HG02623 (cell line): ENCODE data around the gene LRRFIP1.

Experiments
- ATAC-seq: cut with Tn5 transposase; IDR thresholded peaks from one replicate; pipeline ENCODE4 v1.9.1; 2021; ENCODE audit warnings: moderate library complexity; ENCODE audit not compliant: unreplicated experiment

LRRFIP1 gene

GRCh38 chr2:237616734-237617586 is 10.4 kb upstream of the LRRFIP1 start:
- ATAC-seq, result no peak

DNA sequence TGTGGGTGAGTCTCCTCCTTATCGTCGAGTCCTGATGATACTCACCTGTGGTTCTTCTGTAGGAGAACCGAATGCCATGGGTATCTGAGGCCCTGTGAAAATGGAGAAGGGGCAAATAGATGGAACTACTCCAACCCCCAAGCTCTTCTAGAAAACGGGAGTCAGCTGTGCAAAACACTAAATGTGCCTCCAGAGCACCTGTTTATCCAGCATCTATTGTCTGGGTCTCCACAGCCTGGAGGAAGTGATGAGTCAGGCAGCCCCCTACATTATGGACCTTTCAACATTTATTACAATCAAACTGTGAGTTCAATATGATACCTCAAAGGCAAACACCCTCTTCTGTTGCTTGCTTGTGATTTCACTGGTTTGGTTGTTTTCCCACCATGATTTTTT is 9.8 kb upstream of the LRRFIP1 start:
- no peak for ATAC-seq

- no peak for ATAC-seq
Observed at GRCh38 chr2:237618449-237618848, 8.9 kb upstream of the LRRFIP1 start.

GRCh38 chr2:237623428-237624403 is 3.7 kb upstream of the LRRFIP1 start:
- ATAC-seq, result no peak

DNA sequence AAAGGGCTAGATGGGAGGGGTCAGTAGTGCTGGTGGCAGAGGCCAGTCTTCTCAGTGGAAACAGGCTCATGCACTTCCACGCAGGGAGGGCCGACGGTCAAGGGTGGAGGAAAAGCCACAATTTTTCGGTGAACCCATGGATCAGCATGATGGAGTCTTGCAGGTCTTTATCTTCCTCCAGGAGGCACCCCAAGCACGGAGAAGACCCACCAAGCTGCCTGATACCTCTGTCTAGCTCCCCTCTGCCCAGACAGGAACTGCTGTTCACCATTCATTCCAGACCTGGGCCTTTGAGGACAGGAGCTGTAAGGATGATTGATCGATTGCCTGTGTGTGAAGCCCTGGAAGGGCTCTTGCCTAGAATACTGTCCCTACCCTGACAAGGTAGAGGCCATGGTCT is 2.8 kb upstream of the LRRFIP1 start:
- no peak for ATAC-seq

- ATAC-seq, result no peak
Observed at GRCh38 chr2:237625216-237625705, 2.1 kb upstream of the LRRFIP1 start.

- ATAC-seq, result no peak
Observed at GRCh38 chr2:237625777-237626176, 1.6 kb upstream of the LRRFIP1 start.

DNA sequence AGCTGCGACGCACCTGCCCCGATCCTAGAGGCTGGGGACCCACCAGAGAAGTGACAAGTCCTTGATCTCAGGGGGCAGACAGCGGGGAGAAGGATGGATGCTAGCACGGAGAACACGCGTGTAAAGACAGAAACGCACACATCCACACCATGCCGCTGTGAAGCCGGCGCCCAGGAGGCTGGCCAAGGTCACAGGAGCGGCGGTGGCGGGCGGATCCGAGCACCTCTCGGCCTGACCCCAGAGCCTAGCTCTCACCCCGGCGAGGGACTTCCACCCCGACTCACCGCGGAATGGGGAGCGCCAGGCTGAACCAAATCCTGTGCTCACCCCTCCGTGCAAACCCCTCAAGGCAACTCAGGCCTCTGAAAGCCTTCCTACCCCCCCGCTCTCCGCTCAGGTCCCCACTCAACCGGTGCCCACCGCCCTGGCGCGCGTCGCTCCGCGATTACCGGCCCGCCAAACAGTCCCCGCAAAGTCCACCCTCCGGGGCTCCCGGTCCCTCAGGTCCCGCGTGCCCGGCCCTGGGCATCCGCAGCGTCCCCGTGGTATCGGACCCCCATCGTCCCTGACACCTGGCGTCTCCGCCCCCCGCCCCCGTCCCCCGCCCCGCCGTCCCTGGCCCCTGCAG is 460 bp upstream of the LRRFIP1 start:
- no peak for ATAC-seq

GRCh38 chr2:237628247-237629187 is 1.1 kb downstream of the LRRFIP1 start:
- ATAC-seq, result no peak

- ATAC-seq, result no peak
Observed at GRCh38 chr2:237629188-237629534, 1.8 kb downstream of the LRRFIP1 start.

DNA sequence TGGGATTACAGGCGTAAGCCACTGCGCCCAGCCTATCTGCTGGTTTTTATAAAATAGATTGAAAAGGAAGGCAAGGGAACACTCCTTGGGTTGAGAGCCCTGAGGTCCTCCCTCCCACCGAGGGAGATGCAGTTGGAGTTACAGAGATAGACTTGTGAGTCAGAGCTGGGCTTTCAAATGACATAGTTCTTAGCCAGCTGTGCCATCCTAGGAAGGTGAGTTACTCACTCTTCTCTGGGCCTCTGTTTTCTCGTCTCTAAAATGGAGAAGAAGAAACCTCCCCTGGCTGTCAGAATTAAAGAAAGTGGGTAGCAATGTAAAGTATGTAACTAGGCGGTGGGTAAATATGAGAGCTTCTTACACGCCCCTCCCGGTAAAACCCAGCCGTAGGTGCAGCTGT is 2.4 kb downstream of the LRRFIP1 start:
- ATAC-seq, result no peak

DNA sequence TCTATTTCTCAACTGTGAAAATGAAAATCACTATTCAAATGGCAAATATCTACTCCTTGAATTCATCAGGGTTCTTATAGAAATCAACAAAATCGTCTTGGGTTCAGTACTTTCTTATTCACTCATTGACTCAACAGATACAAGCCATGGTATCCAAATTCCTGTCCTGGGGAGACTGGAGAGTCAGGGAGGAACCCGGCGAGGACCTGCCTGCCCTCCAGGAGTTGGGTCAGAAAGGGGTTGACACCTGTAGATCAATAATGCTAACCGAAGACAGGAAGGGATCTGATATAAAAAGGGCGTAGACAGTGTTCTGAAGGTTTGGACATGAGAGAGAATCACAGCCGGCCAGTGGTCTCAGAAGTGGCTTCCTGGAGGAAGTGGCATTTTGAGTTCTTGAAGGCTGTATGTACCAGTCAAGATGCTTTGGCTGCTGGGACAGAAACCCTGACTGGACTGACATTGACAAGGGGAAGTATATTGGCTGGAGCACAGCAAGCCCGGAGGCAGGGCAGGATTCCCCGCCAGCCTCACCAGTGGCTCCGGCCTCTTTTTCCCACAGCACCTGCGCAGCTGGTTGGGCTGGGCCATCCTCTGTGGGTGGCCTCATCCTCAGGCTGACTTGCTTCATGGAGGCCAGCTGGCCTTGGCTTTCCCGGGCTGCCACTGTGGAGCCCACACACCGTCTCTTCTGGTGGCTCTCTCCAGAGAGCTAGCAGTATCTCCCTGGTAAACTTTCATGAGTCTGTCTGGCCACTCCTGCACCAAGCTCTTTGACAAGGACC is 3.0 kb downstream of the LRRFIP1 start:
- ATAC-seq, result no peak

DNA sequence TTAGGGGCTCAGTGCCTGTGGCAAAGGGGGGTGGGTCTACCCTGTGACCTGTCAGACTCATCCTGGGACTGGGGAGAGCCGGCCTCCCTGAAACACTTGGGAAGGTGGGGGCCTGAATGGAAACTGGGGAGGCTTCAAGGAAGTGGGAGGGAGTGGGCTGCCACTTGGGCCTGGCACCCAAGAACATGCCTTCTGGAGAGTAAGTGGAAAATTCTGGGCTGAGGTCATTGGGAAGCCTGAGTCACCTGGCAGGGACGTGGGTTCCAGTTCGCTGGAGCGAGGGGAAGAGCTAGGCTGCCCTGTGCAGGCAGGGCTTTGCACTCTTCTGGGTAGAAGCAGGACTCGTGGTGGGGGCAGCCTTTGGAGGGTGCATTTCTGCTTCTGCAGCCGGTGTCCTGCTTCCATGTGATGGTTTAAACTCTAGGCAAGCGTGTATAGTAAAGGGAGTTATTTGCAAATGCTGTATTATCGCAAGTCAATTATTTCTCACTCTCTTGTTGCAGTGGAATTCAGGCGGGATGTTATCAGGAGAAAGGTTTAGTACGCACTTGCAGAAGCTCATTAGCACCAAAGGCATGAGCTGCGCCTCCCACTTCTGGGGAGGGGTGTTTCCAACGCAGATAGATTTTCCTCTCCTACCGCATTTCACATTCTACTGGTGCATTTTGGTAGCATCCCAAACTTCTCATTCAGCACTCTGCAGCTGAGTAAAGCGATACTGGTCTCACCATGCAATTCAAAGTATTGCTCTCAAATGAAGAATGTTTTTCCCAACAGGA is 3.8 kb downstream of the LRRFIP1 start:
- ATAC-seq, result no peak

GRCh38 chr2:237631801-237632585 is 4.6 kb downstream of the LRRFIP1 start:
- no peak for ATAC-seq

DNA sequence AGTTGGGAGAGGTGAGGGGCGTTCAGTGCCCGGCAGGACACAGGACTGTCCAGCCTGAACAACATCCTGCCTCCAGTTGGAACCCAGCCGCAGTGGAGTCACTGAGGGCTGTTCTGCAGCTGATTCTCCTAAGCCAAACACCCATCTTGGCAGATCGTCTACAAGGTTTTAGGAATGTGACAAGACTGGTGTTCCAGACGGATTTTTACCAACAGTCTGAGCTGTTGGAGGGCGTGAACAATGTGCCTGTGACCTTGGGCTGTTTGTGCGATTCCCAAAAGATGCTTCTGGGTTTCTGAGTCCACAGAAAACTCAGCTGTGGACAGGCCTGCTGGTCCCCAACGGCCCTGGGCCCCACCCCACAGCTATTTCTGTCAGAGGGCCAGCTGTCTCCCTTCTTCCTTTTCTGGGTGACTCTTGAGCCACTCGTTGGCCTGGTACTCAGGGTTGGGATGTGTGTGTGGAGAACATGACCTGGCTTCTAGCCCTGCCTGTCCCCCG is 5.7 kb downstream of the LRRFIP1 start:
- no peak for ATAC-seq

GRCh38 chr2:237636578-237636977 is 9.2 kb downstream of the LRRFIP1 start:
- ATAC-seq, result no peak

DNA sequence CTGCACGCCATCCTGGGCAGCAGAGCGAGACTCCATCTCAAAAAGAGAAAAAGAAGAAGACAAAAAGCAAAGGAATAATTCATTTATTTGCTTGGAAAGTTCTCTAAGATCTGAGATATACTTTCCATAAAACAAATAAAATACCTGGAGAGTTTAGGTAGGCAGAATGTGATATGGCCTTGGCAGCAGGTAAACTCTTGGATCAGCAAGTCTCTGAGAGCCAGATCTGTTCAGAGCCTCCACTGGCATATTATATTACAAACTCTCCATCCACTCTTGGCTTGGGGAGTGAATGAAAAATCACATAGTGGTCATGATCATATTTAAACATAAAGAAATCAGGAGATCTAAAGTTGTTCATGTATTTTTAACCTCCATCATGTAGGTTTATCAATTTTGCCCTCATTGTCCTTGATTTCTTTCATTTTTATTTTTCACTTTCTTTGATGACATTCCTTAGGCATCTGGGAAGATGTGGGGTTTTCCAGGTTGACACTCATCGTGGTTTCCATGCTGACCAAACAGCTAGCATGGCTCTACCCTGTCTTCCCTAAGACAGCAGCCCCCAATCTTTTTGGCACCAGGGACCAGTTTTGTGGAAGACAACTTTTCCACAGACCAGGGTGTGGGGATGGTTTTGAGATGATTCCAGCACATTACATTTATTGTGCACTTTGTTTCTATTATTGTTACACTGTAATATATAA is 10.2 kb downstream of the LRRFIP1 start:
- ATAC-seq, result no peak
